Measurements from ENCODE around the gene C10orf90.

DNA sequence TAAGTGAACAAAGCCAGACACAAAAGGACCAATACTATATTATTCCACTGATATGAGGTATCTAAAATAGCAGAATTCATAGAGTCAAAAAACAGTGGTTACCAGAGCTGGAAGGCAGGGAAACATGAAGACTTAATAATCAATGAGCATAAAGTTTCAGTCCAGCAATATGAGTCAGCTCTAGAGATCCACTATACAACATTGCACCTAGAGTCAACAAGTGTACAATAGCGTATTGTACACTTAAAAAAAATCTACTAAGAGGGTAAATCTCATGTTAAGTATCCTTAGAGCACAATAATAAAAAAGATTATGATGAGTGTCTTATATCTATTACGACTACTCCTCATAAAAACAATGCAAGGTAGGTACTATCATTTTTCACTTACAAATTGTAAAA lies 36.1 kb downstream of the C10orf90 start:
- TF ChIP-seq BHLHE40 (IDR thresholded peaks at IDR 0.05; ENCODE audit: borderline replicate concordance) (no peak), TARDBP (IDR thresholded peaks at IDR 0.05) (no peak), FOXA1 (IDR thresholded peaks at IDR 0.05) (no peak)

Data from HEK293T (cell line).